ENCODE data around the gene FSTL4.

DNA sequence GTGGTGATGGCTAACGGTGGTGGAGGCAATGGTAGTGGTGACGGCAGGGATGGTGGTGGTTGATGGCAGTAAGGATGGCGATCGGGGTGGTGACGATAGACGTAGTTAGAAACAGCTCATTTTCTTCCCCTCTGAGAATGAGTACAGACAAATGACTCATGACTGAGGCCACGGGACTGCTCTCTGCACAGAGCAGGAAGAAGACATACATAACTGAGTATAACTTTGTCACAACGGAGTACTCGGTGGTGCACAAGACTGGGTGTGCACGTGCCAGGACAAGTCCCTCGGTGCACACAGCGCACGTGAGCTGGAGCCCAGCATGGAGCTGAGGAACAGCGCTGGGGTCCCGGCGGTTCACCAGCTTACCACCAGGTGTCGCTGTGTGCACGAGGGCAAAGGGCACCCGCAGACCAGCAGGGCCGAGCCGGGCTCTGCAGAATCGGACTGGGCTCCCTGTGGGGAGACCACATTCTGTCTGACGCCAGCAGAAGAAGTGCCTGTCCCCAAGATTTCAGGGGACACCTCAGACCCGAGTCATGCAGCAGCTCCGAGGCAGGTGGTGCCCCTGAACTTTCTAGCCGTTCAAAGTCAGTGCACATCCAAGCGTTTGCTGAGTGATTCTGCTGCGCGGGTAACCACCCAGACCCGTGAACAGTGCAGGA, 188.6 kb downstream of the FSTL4 start:
- no peak for TF ChIP-seq POLR2A (IDR thresholded peaks at IDR 0.05)
- TF ChIP-seq, protein P1, sequence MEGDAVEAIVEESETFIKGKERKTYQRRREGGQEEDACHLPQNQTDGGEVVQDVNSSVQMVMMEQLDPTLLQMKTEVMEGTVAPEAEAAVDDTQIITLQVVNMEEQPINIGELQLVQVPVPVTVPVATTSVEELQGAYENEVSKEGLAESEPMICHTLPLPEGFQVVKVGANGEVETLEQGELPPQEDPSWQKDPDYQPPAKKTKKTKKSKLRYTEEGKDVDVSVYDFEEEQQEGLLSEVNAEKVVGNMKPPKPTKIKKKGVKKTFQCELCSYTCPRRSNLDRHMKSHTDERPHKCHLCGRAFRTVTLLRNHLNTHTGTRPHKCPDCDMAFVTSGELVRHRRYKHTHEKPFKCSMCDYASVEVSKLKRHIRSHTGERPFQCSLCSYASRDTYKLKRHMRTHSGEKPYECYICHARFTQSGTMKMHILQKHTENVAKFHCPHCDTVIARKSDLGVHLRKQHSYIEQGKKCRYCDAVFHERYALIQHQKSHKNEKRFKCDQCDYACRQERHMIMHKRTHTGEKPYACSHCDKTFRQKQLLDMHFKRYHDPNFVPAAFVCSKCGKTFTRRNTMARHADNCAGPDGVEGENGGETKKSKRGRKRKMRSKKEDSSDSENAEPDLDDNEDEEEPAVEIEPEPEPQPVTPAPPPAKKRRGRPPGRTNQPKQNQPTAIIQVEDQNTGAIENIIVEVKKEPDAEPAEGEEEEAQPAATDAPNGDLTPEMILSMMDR (IDR thresholded peaks at IDR 0.05), result peak; percentile 55 to 88 (median 68)
- TF ChIP-seq EP300 (IDR thresholded peaks at IDR 0.05), result no peak
- TF ChIP-seq POLR2AphosphoS5 (IDR thresholded peaks at IDR 0.05), result no peak
